T-helper 17 cell (primary cell): Measurements from ENCODE around the gene SNRNP25. TPM values are rescaled to one million over a fixed set of nuclear protein-coding genes. Genes with fewer than 3 reads are reported as not detected.
A peak's percentile ranks its signal among the peaks of the same experiment; 100 is the strongest.
"Not testable (repeated sequence)": the region's sequence is repeated elsewhere in the genome, so short reads cannot be mapped to it uniquely, and the experiment has no call there.

Source experiments
- ATAC-seq: fragments of 150-1000 bp; cut with Tn5 transposase; 2 replicates; pipeline ENCODE4 v1.10.0; 2021; ENCODE audit warnings: mild to moderate bottlenecking, moderate library complexity
- DNase-seq, 3 donors: peaks; one replicate each; pipeline versions ENCODE4 v3.0.0 to v3.0.0-alpha.2; 2020 to 2021
- H3K9me3 ChIP-seq: one replicate; pipeline ENCODE4 v1.7.0; 2013; ENCODE audit warnings: low read length, mild to moderate bottlenecking; ENCODE audit not compliant: control insufficient read depth, poor library complexity, severe bottlenecking
- H3K27ac Mint-ChIP-seq: one replicate; pipeline ENCODE4 v1.8.0; 2022; ENCODE audit warnings: mild to moderate bottlenecking, moderate library complexity, mixed read lengths
- H3K27me3 Mint-ChIP-seq: one replicate; pipeline ENCODE4 v1.8.0; 2022; ENCODE audit warnings: mixed read lengths
- H3K36me3 Mint-ChIP-seq: one replicate; pipeline ENCODE4 v1.8.0; 2022; ENCODE audit warnings: low read depth, mixed read lengths
- H3K4me1 Mint-ChIP-seq: one replicate; pipeline ENCODE4 v1.8.0; 2022; ENCODE audit warnings: mild to moderate bottlenecking, mixed read lengths
- H3K4me3 Mint-ChIP-seq: one replicate; pipeline ENCODE4 v1.8.0; 2022; ENCODE audit warnings: mild to moderate bottlenecking, moderate library complexity, mixed read lengths
- total RNA-seq, 4 donors: library from RNA in 2 of 4; stranded (reverse) in 2 of 4; gene quantifications; one replicate each; pipeline ENCODE4 v1.2.3 and lab custom pipeline; 2022 to 2026

The SNRNP25 gene
- total RNA-seq, 2 donors from 2014 or later, result 6.5 to 7.3 TPM

- peaks cover 29% of the 10 kb centered on the region for H3K4me1 Mint-ChIP-seq
- no peak overlapping the region for H3K27ac Mint-ChIP-seq
- ATAC-seq, result peak; percentile 49
- no peak overlapping the region for H3K4me3 Mint-ChIP-seq
- H3K9me3 ChIP-seq, result no peaks in the 10 kb centered on the region
- H3K27me3 Mint-ChIP-seq, result no peaks in the 10 kb centered on the region
- no peak for DNase-seq
- H3K36me3 Mint-ChIP-seq, result no peaks in the 10 kb centered on the region
These were observed 18.5 kb upstream of the SNRNP25 start for GRCh38 chr16:35011-35677.

GRCh38 chr16:35678-36305 is 17.8 kb upstream of the SNRNP25 start:
- H3K36me3 Mint-ChIP-seq, result no peaks in the 10 kb centered on the region
- H3K4me1 Mint-ChIP-seq, result peaks cover 29% of the 10 kb centered on the region
- H3K27me3 Mint-ChIP-seq, result no peaks in the 10 kb centered on the region
- no peak overlapping the region for H3K27ac Mint-ChIP-seq
- no peaks in the 10 kb centered on the region for H3K9me3 ChIP-seq
- ATAC-seq (no peak), DNase-seq (no peak)
- H3K4me3 Mint-ChIP-seq, result no peak overlapping the region

DNA sequence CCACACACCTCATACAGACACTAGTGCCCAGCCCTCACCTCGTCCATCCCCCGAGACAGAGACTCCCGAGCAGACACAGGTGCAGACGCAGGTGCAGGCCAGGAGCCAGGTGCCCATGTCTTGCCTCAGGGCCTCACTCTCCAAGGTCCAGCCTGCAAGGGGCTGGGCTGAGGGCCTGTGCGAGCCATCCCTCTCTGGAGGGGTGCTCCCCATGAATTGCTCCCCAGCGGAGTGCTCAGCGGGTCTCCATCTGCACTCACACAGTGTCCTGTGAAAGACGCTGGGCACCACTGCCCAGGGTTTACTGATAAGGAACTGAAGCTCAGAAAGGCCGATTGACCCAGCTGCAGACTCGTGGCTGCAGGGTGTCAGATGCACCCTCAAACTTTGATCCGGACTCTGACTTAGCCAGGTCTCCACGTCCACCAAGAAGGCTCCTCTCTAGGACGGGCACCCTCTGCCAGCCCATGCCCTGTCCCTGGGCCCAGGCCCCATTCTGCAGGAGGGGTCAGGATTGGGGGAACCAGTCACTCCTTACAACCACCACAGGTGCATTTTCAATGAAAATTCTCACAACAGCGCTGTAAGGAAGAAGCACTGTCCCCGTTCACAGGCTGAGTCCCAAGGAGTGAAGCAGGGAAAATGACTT is 17.2 kb upstream of the SNRNP25 start:
- H3K27ac Mint-ChIP-seq, result peak overlapping the region; percentile 53
- no peaks in the 10 kb centered on the region for H3K9me3 ChIP-seq
- H3K4me1 Mint-ChIP-seq, result peaks cover 29% of the 10 kb centered on the region
- H3K36me3 Mint-ChIP-seq, result no peaks in the 10 kb centered on the region
- DNase-seq (no peak), ATAC-seq (no peak)
- H3K27me3 Mint-ChIP-seq, result no peaks in the 10 kb centered on the region
- no peak overlapping the region for H3K4me3 Mint-ChIP-seq

GRCh38 chr16:37511-37910 is 16.1 kb upstream of the SNRNP25 start:
- Mint-ChIP-seq H3K27ac (peak overlapping the region; percentile 53), H3K4me1 (peaks cover 37% of the 10 kb centered on the region), H3K27me3 (no peaks in the 10 kb centered on the region), H3K4me3 (no peak overlapping the region), H3K36me3 (peaks cover 7% of the 10 kb centered on the region)
- no peak for ATAC-seq
- DNase-seq, result no peak
- H3K9me3 ChIP-seq, result no peaks in the 10 kb centered on the region

- Mint-ChIP-seq H3K27ac (peak overlapping the region; percentile 77), H3K36me3 (peaks cover 10% of the 10 kb centered on the region), H3K4me1 (peaks cover 38% of the 10 kb centered on the region), H3K4me3 (peak overlapping the region; percentile 21)
- not testable (repeated sequence) for H3K27me3 Mint-ChIP-seq, ATAC-seq, H3K9me3 ChIP-seq, DNase-seq
These were observed 15.4 kb upstream of the SNRNP25 start for GRCh38 chr16:38206-38605.

DNA sequence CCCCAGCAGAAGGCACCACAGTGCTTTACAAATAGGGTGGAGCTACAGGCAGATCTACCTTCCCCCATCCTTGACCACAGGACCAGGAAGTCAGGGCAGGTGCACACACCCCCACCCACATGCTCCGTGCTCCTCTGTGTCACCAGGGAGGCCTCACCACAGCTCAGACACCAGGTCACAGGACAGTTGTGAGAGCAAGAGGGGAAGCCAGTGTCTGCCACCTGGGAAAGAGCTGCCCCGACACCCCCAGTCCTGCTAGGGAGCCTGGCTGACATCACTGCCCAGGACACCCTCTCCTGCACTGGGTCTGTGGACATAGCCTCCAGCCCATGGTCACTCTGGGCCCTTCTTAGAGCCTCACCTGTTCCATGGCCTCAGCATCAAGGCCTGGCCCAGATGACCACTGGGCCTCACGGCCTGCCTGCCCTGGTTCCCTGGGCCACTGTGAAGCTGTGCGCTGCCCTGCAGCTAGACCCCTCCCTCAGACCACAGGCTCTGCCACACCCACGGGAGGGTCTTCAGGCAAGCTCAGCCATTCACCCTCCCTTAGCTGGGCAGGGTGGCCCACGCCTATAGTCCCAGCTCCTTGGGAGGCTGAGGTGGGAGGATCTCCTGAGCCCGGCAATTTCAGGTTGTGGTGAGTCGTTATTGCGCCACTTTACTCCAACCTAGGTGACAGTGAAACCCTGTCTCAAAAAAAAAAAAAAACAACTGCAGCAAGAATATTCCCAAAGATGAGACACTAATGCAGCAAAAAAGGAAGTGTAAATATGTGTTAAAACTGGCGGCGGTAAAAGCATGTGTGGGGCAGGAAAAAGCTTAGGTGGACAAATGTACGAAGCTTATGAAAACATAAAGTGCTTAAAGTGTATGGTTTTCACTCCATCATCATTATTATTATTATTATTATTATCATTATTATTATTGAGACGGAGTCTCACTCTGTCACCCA is 14.4 kb upstream of the SNRNP25 start:
- no peaks in the 10 kb centered on the region for H3K27me3 Mint-ChIP-seq
- peak overlapping the region; percentile 56 for H3K4me3 Mint-ChIP-seq
- peaks cover 38% of the 10 kb centered on the region for H3K4me1 Mint-ChIP-seq
- H3K9me3 ChIP-seq, result no peaks in the 10 kb centered on the region
- H3K36me3 Mint-ChIP-seq, result peaks cover 10% of the 10 kb centered on the region
- DNase-seq, result peak in 1 of 3 donors; percentile 17
- peak; percentile 93 for ATAC-seq
- H3K27ac Mint-ChIP-seq, result peak overlapping the region; percentile 77

- Mint-ChIP-seq H3K4me1 (peaks cover 28% of the 10 kb centered on the region), H3K4me3 (no peak overlapping the region), H3K27ac (peak overlapping the region; percentile 76), H3K36me3 (peaks cover 10% of the 10 kb centered on the region), H3K27me3 (no peaks in the 10 kb centered on the region)
- H3K9me3 ChIP-seq, result no peaks in the 10 kb centered on the region
- ATAC-seq (no peak), DNase-seq (no peak)
These were observed 12.1 kb upstream of the SNRNP25 start for GRCh38 chr16:41439-42068.

- H3K9me3 ChIP-seq, result no peaks in the 10 kb centered on the region
- Mint-ChIP-seq H3K36me3 (peaks cover 10% of the 10 kb centered on the region), H3K27me3 (no peaks in the 10 kb centered on the region), H3K4me3 (no peak overlapping the region), H3K27ac (peak overlapping the region; percentile 76), H3K4me1 (peaks cover 28% of the 10 kb centered on the region)
- ATAC-seq, result no peak
- no peak for DNase-seq
These were observed 11.6 kb upstream of the SNRNP25 start for GRCh38 chr16:42069-42457.

- no peaks in the 10 kb centered on the region for H3K9me3 ChIP-seq
- no peaks in the 10 kb centered on the region for H3K27me3 Mint-ChIP-seq
- DNase-seq (no peak), ATAC-seq (no peak)
- H3K36me3 Mint-ChIP-seq, result peaks cover 10% of the 10 kb centered on the region
- H3K4me1 Mint-ChIP-seq, result peaks cover 31% of the 10 kb centered on the region
- H3K4me3 Mint-ChIP-seq, result no peak overlapping the region
- H3K27ac Mint-ChIP-seq, result peak overlapping the region; percentile 76
These were observed 10.9 kb upstream of the SNRNP25 start for GRCh38 chr16:42691-43090.

- H3K36me3 Mint-ChIP-seq, result peaks cover 10% of the 10 kb centered on the region
- H3K4me1 Mint-ChIP-seq, result peaks cover 26% of the 10 kb centered on the region
- peak overlapping the region; percentile 76 for H3K27ac Mint-ChIP-seq
- DNase-seq (no peak), ATAC-seq (no peak)
- no peaks in the 10 kb centered on the region for H3K9me3 ChIP-seq
- no peaks in the 10 kb centered on the region for H3K27me3 Mint-ChIP-seq
- H3K4me3 Mint-ChIP-seq, result no peak overlapping the region
These were observed 10.3 kb upstream of the SNRNP25 start for GRCh38 chr16:43294-43693.

GRCh38 chr16:44655-45054 is 9.0 kb upstream of the SNRNP25 start:
- H3K27me3 Mint-ChIP-seq, result no peaks in the 10 kb centered on the region

GRCh38 chr16:45454-45853 is 8.2 kb upstream of the SNRNP25 start:
- ATAC-seq (no peak), DNase-seq (no peak)
- Mint-ChIP-seq H3K27me3 (no peaks in the 10 kb centered on the region), H3K27ac (no peak overlapping the region), H3K4me1 (peaks cover 17% of the 10 kb centered on the region), H3K36me3 (peaks cover 10% of the 10 kb centered on the region), H3K4me3 (no peak overlapping the region)
- H3K9me3 ChIP-seq, result no peaks in the 10 kb centered on the region

More at GRCh38 chr16:44655-45054, 9.0 kb upstream of the SNRNP25 start:
- no peak overlapping the region for H3K27ac Mint-ChIP-seq
- H3K9me3 ChIP-seq, result no peaks in the 10 kb centered on the region
- ATAC-seq (no peak), DNase-seq (no peak)
- H3K36me3 Mint-ChIP-seq, result peaks cover 10% of the 10 kb centered on the region
- peaks cover 14% of the 10 kb centered on the region for H3K4me1 Mint-ChIP-seq
- H3K4me3 Mint-ChIP-seq, result no peak overlapping the region
